IMR-90 (cell line): ENCODE data around the gene YRDC. TPM values are rescaled to one million over a fixed set of nuclear protein-coding genes. Genes with fewer than 3 reads are reported as not detected.
A peak's percentile ranks its signal among the peaks of the same experiment; 100 is the strongest.

ENCODE experiments used
- ATAC-seq: fragments of 200-7000 bp; cut with Tn5 transposase; 2 replicates; pipeline ENCODE4 v1.9.1; 2020; ENCODE audit warnings: low read depth, mild to moderate bottlenecking, moderate library complexity
- BruUV-seq: library from RNA; stranded (reverse); fragments of 400-500 nt; replicated peaks from 2 replicates; lab custom pipeline; 2021; lab: Mats Ljungman, UMichigan
- CTCF ChIA-PET: fragments of 300-600 bp; formaldehyde crosslinking; extraction: SDS; loops from one replicate; lab custom pipeline; 2021; ENCODE audit warnings: antibody characterized with exemption; lab: Yijun Ruan, JAX
- POLR2A ChIA-PET: fragments of 300-600 bp; sonication (Branson Sonifier 250); formaldehyde crosslinking; loops from one replicate; lab custom pipeline; 2022; ENCODE audit warnings: antibody characterized with exemption; ENCODE audit not compliant: unreplicated experiment; lab: Charles Lee
- DNase-seq: peaks from one replicate; pipeline ENCODE4 v3.0.0; 2013
- H2AFZ ChIP-seq: replicated peaks from 2 replicates; pipeline ENCODE3; 2013; ENCODE audit warnings: low read length, mild to moderate bottlenecking; ENCODE audit not compliant: poor library complexity
- H2AK5ac ChIP-seq: 2 replicates; pipeline ENCODE4 v1.6.1; 2013; ENCODE audit warnings: low read depth, low read length, inconsistent platforms
- H2AK9ac ChIP-seq: replicated peaks from 2 replicates; pipeline ENCODE3; 2013; ENCODE audit warnings: mild to moderate bottlenecking, low read depth, low read length, moderate library complexity; ENCODE audit not compliant: poor library complexity
- H2BK120ac ChIP-seq: 2 replicates; pipeline ENCODE4 v1.6.1; 2013; ENCODE audit warnings: low read depth, low read length, inconsistent platforms
- H2BK15ac ChIP-seq: 3 replicates; pipeline ENCODE4 v1.6.1; 2013; ENCODE audit warnings: low read depth, low read length, inconsistent platforms
- H2BK20ac ChIP-seq: 2 replicates; pipeline ENCODE4 v1.6.1; 2013; ENCODE audit warnings: low read depth, mild to moderate bottlenecking, inconsistent platforms, low read length, moderate library complexity
- H2BK5ac ChIP-seq: 2 replicates; pipeline ENCODE4 v1.6.1; 2013; ENCODE audit warnings: mild to moderate bottlenecking, low read depth, low read length, inconsistent platforms; ENCODE audit not compliant: poor library complexity, severe bottlenecking
- H3K14ac ChIP-seq: replicated peaks from 2 replicates; pipeline ENCODE4 v1.6.1; 2013; ENCODE audit warnings: low read depth, low read length, inconsistent platforms
- H3K18ac ChIP-seq: 2 replicates; pipeline ENCODE4 v1.6.1; 2013; ENCODE audit warnings: low read depth, low read length, control low read depth
- H3K23ac ChIP-seq: 2 replicates; pipeline ENCODE4 v1.6.1; 2013; ENCODE audit warnings: low read depth, low read length, inconsistent platforms
- H3K27ac ChIP-seq: 2 replicates; pipeline ENCODE4 v1.5.1; 2013; ENCODE audit warnings: mild to moderate bottlenecking, control low read depth, low read length; ENCODE audit not compliant: insufficient read depth
- H3K27me3 ChIP-seq: 2 replicates; pipeline ENCODE4 v1.6.1; 2013; ENCODE audit warnings: low read length; ENCODE audit not compliant: control insufficient read depth, insufficient read depth
- H3K36me3 ChIP-seq: 2 replicates; pipeline ENCODE4 v1.6.1; 2013; ENCODE audit warnings: low read length, mixed read lengths; ENCODE audit not compliant: control insufficient read depth, insufficient read depth
- H3K4ac ChIP-seq: 2 replicates; pipeline ENCODE4 v1.6.1; 2013; ENCODE audit warnings: low read depth, low read length, inconsistent platforms
- H3K4me1 ChIP-seq: 2 replicates; pipeline ENCODE4 v1.6.1; 2013; ENCODE audit warnings: low read length, mixed read lengths; ENCODE audit not compliant: control insufficient read depth, insufficient read depth
- H3K4me2 ChIP-seq: 2 replicates; pipeline ENCODE4 v1.6.1; 2013; ENCODE audit warnings: low read depth, mild to moderate bottlenecking, control low read depth, low read length, moderate library complexity
- H3K4me3 ChIP-seq: 2 replicates; pipeline ENCODE4 v1.5.1; 2013; ENCODE audit warnings: low read depth, mild to moderate bottlenecking, control low read depth, low read length, moderate library complexity; ENCODE audit not compliant: insufficient read depth
- H3K56ac ChIP-seq: 2 replicates; pipeline ENCODE4 v1.6.1; 2013; ENCODE audit warnings: low read length, inconsistent platforms; ENCODE audit not compliant: insufficient read depth; ENCODE audit errors: extremely low read depth
- H3K79me1 ChIP-seq, 2 experiments: 2 replicates each; pipeline ENCODE4 v1.6.1; 2013; ENCODE audit warnings: low read length in 2 of 2, inconsistent platforms in 1 of 2, low read depth in 1 of 2
- H3K9ac ChIP-seq: 2 replicates; pipeline ENCODE4 v1.6.1; 2013; ENCODE audit warnings: low read depth, low read length, control low read depth
- H3K9me1 ChIP-seq: 2 replicates; pipeline ENCODE4 v1.6.1; 2013; ENCODE audit warnings: low read length, inconsistent platforms; ENCODE audit not compliant: insufficient read depth
- H3K9me3 ChIP-seq: 2 replicates; pipeline ENCODE4 v1.6.1; 2013; ENCODE audit warnings: low read length; ENCODE audit not compliant: control insufficient read depth, insufficient read depth
- H4K20me1 ChIP-seq: 2 replicates; pipeline ENCODE4 v1.6.1; 2013; ENCODE audit warnings: low read length, inconsistent platforms; ENCODE audit not compliant: insufficient read depth
- H4K5ac ChIP-seq: 2 replicates; pipeline ENCODE4 v1.6.1; 2013; ENCODE audit warnings: mild to moderate bottlenecking, low read depth, low read length, control low read depth
- H4K8ac ChIP-seq, 2 experiments: 2 replicates each; pipeline ENCODE4 v1.6.1; 2013; ENCODE audit warnings: low read depth in 2 of 2, low read length in 2 of 2, control low read depth in 1 of 2, inconsistent platforms in 1 of 2
- H4K91ac ChIP-seq: 2 replicates; pipeline ENCODE4 v1.6.1; 2013; ENCODE audit warnings: low read depth, low read length, inconsistent platforms; ENCODE audit not compliant: insufficient read depth
- CEBPB ChIP-seq: IDR thresholded peaks from 2 replicates; pipeline ENCODE4 v1.6.1; 2012; ENCODE audit warnings: low read depth, low read length, improper control_type of control experiment
- MAFK ChIP-seq: IDR thresholded peaks from 2 replicates; pipeline ENCODE4 v1.6.1; 2012; ENCODE audit warnings: low read depth, low read length, improper control_type of control experiment
- RCOR1 ChIP-seq: IDR thresholded peaks from 2 replicates; pipeline ENCODE4 v1.6.1; 2012; ENCODE audit warnings: mild to moderate bottlenecking, low read length, improper control_type of control experiment; ENCODE audit not compliant: insufficient replicate concordance
- WGBS, 2 experiments: methylation state at CpG; one replicate each; pipeline versions ENCODE4 v1.1.5 to v1.1.7; 2013; ENCODE audit warnings: missing lambda C conversion rate in 2 of 2; ENCODE audit not compliant: insufficient read length in 1 of 2; ENCODE audit errors: extremely low coverage in 2 of 2; 5-methylcytosine and 5-hydroxymethylcytosine counted together
- dilution Hi-C: fragments of 300-500 bp; cut with HindIII; formaldehyde crosslinking; loops from one replicate; pipeline ENCODE4 v1.14.3; 2018; ENCODE audit warnings: low sequenced_read_pairs; ENCODE audit not compliant: unreplicated experiment
- in situ Hi-C: fragments of 300-500 bp; cut with MboI; formaldehyde crosslinking; loops from 3 replicates; pipeline ENCODE4 v1.14.3; 2019; ENCODE audit warnings: low sequenced_read_pairs, inconsistent platforms, mixed read lengths
- intact Hi-C: fragments of 100-400 bp; cut with micrococcal nuclease; formaldehyde crosslinking; loops from 2 replicates; pipeline ENCODE4 v1.10.0; 2022
- polyA plus RNA-seq, 3 experiments: library from polyadenylated mRNA; depleted of rRNA; stranded (reverse); fragments of >200 nt; gene quantifications; 2 replicates each; pipeline ENCODE4 v1.2.3, GENCODE V29; 2012; ENCODE audit warnings: low replicate concordance in 1 of 3
- total RNA-seq: library from RNA; depleted of rRNA; stranded (reverse); fragments of >200 nt; gene quantifications from 2 replicates; pipeline ENCODE4 v1.2.3, GENCODE V29; 2012

YRDC gene
- total and polyA plus RNA-seq, 2 of the 4 experiments (the other 2 are of a cell fraction): 21.0 to 21.7 TPM

DNA sequence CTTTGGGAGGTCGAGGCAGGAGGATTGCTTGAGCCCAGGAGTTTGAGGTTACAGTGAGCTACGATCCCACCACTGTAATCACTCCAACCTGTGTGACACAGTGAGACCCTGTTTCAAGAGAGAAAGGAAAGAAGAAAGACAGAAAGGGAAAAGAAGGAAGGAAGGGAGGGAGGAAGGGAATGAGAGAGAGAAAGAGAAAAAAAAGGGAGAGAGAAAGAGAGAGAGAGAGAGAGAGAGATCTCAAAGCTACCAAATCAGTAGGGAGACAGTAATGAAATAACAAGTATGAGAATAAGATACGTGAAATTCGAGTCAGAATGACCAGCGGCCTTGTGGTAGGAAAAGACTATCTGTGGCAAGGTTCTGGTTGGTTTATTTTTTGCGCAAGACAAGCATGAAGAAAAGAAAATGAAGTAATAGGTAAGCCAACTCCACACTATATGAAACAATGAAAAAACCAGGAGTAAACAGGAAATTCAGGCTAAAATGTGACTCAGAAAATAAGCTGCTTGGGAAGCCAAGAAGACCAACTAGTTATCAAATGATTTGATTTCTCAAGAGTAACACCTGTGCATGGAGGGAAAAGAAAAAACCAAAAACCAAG, 42.4 kb upstream of the YRDC start:
- Histone ChIP-seq H4K8ac (no peak overlapping the region), H3K36me3 (peaks cover 8% of the 10 kb centered on the region), H3K9ac (no peak overlapping the region), H2BK20ac (no peak overlapping the region), H2BK120ac (no peak overlapping the region), H3K4ac (no peak overlapping the region), H3K4me3 (no peak overlapping the region), H4K5ac (no peak overlapping the region), H3K23ac (no peak overlapping the region), H3K56ac (no peak overlapping the region), H4K91ac (no peak overlapping the region), H4K20me1 (peaks cover 21% of the 10 kb centered on the region; the same call in 1 of the 2 replicates), H2AK9ac (no peak overlapping the region), H3K4me1 (peaks cover 4% of the 10 kb centered on the region; the same call in 1 of the 2 replicates), H2AK5ac (no peak overlapping the region), H3K4me2 (no peak overlapping the region), H3K27ac (no peak overlapping the region), H2BK5ac (peak overlapping the region; percentile 11), H3K79me1 (peaks cover 47 to 73% of the 10 kb centered on the region in 2 experiments), H3K18ac (no peak overlapping the region), H2AFZ (no peak overlapping the region), H3K9me1 (peaks cover 7% of the 10 kb centered on the region), H3K14ac (no peak overlapping the region), H3K9me3 (no peaks in the 10 kb centered on the region), H3K27me3 (no peaks in the 10 kb centered on the region), H2BK15ac (no peak overlapping the region)
- intact Hi-C loops: no loop called here
- in situ Hi-C loops: no loop called here
- no TSS peak for BruUV-seq
- DNase-seq (peak; percentile 19), ATAC-seq (no peak)
- dilution Hi-C loops: no loop called here
- CTCF ChIA-PET: interaction anchor here (0.8 to 0.9 kb wide), 3 partner anchors 9 to 39 kb away, joined by 3 read pairs; partner anchors contain the start of gene MTF1
- POLR2A ChIA-PET: no interaction called here
- 84% methylated on average over 3 of the region's 6 CpGs; no CpG with 5 or more reads in 1 of the 2 experiments for WGBS, 2 experiments
- TF ChIP-seq MAFK (no peak), RCOR1 (no peak), CEBPB (peak; percentile 16; the same call in 1 of the 2 replicates)
